ENCODE results near the gene UBTD2. TPM values are rescaled to one million over a fixed set of nuclear protein-coding genes. Genes with fewer than 3 reads are reported as not detected.

UBTD2 gene
- total RNA-seq, 1 experiment from 2014 or later: 42.6 TPM

DNA sequence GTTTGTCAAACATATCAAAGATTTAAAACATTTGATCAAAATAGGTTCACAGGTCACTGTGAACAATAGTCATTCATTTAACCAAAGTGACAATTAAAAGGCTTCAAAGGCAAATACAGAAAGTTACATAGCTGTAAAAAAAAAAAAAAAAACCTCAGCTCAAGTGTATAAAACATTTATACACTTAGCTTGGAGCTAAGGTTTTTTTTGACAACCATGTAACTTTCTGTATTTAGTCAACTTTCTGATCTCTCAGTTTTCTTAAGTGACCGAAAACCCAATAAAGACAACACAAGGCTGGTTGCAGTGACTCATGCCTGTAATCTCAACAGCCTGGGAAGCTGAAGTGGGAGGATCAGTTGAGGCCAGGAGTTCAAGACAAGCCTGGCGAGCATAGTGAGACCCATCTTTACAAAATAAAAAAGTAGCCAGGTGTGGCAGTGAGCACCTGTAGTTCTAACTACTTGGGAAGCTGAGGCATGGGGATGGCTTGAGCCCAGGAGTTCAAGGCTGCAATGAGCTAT is 16.4 kb upstream of the UBTD2 start:
- H3K18ac ChIP-seq (ENCODE audit: insufficient read length, low read depth, low read length): no peak overlapping the region
- no peak overlapping the region for H3K27ac Mint-ChIP-seq

More for the DNA sequence above, 16.4 kb upstream of the UBTD2 start:
- H2BK12ac ChIP-seq (ENCODE audit: insufficient read length, low read depth, low read length): no peak overlapping the region
- no peaks in the 10 kb centered on the region for H3K36me3 Mint-ChIP-seq (ENCODE audit: insufficient read depth in 1 of 3, low read depth in 3 of 3)
- no peak overlapping the region for H3K4me3 Mint-ChIP-seq
- no peak overlapping the region for H2BK120ac ChIP-seq (ENCODE audit: low read depth, low read length, poor library complexity, severe bottlenecking)
- H4K5ac ChIP-seq (ENCODE audit: insufficient read length, low read depth, low read length): no peak overlapping the region
- no peak for DNase-seq
- H3K27ac ChIP-seq (ENCODE audit: insufficient read length, low read depth, low read length): no peak overlapping the region
- no CpG with 5 or more reads among the region's 2 CpGs for WGBS (ENCODE audit: extremely low coverage, insufficient read length, low lambda C conversion rate)
- H3K4me1 Mint-ChIP-seq: peaks cover 2 to 7% of the 10 kb centered on the region in 2 experiments; a peak in 3 of 4 replicates
- no peaks in the 10 kb centered on the region for H3K4me1 ChIP-seq (ENCODE audit: insufficient read depth, low read length)
- H3K56ac ChIP-seq (ENCODE audit: insufficient read length, low read depth, low read length): no peak overlapping the region
- TF ChIP-seq CTCF (conservative IDR thresholded peaks at IDR 0.05): no peak
- no peak overlapping the region for H4K8ac ChIP-seq (replicated peaks; ENCODE audit: insufficient read length, low read depth, low read length)
- H2BK15ac ChIP-seq (ENCODE audit: low read depth, low read length): no peak overlapping the region
- H3K23ac ChIP-seq (ENCODE audit: insufficient read length, low read depth, low read length): no peak overlapping the region
- no peaks in the 10 kb centered on the region for H4K20me1 ChIP-seq (ENCODE audit: control insufficient read depth, insufficient read depth, insufficient read length)
- H3T11ph ChIP-seq (ENCODE audit: low read length): no peak overlapping the region
- H3K9me3 ChIP-seq (ENCODE audit: control insufficient read depth, low read depth, low read length): no peaks in the 10 kb centered on the region
- no peak overlapping the region for H4K91ac ChIP-seq (ENCODE audit: insufficient read length, low read depth, low read length)
- H3K4me2 ChIP-seq (ENCODE audit: insufficient read depth, insufficient read length, low read length): no peak overlapping the region
- no peak overlapping the region for H3K9ac ChIP-seq (ENCODE audit: extremely low read depth, insufficient read length, low read length)
- no peak overlapping the region for H3K14ac ChIP-seq (ENCODE audit: insufficient read depth, low read length)
- H3K27me3 Mint-ChIP-seq (ENCODE audit: low read depth): 0 out of 2 replicates have a peak, but pooled peaks cover 3% of the 10 kb centered on the region
- H3K79me2 ChIP-seq (ENCODE audit: insufficient read depth, low read length): no peaks in the 10 kb centered on the region
- no peaks in the 10 kb centered on the region for H3K79me1 ChIP-seq (ENCODE audit: insufficient read depth, low read depth, low read length, poor library complexity, severe bottlenecking)
- no peak overlapping the region for H2AK5ac ChIP-seq (ENCODE audit: insufficient read length, low read length)
- no peak overlapping the region for H2BK20ac ChIP-seq (ENCODE audit: low read depth, low read length, poor library complexity, severe bottlenecking)
- H2BK5ac ChIP-seq (ENCODE audit: insufficient read length, low read length): no peak overlapping the region
- no peaks in the 10 kb centered on the region for H3K23me2 ChIP-seq (ENCODE audit: insufficient read length, low read depth, low read length, poor library complexity, severe bottlenecking)
- H2AFZ ChIP-seq (ENCODE audit: low read length): no peak overlapping the region
- H3K4ac ChIP-seq (ENCODE audit: low read depth, low read length): no peak overlapping the region
- peaks cover 0 to 6% of the 10 kb centered on the region in 2 experiments; a peak in 3 of 5 replicates for H3K9me3 Mint-ChIP-seq
- H3K27me3 ChIP-seq (ENCODE audit: insufficient read depth, low read length): no peaks in the 10 kb centered on the region
